ENCODE data around the gene CLOCK.
A peak's percentile ranks its signal among the peaks of the same experiment; 100 is the strongest.

The CLOCK gene

DNA sequence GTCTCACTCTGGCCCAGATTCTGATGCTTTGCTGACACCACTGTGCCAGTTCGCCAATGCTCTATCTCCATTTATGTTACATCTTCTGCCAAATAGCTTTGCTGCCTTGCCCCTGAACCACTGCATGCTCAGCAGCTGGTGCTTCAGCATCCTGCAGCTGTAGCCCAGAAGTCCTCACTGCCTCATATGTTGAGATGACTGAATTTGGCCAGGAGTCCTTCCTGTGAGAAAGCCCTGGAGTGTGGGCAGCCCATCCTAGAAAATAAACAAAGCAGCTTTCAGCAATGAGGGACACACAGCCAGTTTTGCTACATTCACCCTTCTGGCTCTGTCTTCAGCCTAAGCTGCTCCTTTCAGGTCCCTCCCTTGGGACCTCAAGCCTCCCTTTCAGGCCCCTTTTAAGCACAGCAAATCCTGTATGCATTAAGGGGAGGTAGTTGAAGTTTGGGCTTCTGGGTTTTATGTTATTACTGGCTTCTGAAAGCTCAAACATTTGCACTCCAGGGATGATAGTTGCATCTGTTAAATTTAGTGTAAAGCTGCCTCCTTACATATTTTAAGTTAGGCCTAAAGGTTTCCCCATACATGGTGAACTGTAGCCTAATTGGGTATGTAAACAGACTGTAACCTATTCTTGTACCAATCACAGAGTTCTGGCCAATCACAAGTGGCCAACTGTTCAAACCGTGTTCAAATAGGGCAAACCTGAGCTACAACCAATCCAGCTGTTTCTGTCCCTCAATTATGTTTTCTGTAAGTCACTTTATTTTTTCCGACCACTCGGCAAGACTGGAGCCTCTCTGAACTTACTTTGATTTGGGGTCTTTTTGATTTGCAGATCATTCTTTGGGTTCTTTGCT, 153.0 kb downstream of the CLOCK start:
- Histone ChIP-seq H3K4me1 (peaks cover 11% of the 10 kb centered on the region), H3K4me3 (no peak overlapping the region), H3K36me3 (replicated peaks) (peaks cover 7% of the 10 kb centered on the region), H3K9me3 (no peaks in the 10 kb centered on the region), H3K27me3 (ENCODE audit: low read depth) (no peaks in the 10 kb centered on the region)
- in situ Hi-C loops (cut with MboI; ENCODE audit: low sequenced_read_pairs), result no loop called here
- peak; percentile 31 to 40 for DNase-seq (ENCODE audit: low spot score in 2 of 2)

DNA sequence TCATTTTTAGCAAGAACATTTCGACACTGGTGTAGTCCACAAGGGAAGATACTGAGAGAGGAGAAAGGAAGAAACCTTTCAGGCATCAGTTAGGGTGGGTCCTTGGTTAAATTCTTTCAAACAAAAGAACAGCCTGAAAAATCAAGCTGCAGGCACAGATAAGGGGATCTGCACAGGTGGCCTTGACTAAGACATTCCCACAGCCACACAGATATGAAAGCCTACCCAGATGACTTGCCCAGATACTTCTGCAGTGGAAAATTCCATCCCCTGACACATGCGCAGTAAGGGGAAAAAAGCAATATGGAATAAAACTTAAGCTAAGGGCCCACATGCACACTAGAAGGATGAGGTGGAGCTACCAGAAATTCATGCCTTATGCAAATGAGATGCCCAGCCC, 159.9 kb downstream of the CLOCK start:
- no peak for DNase-seq (ENCODE audit: low spot score in 2 of 2)
- Histone ChIP-seq H3K4me1 (no peaks in the 10 kb centered on the region), H3K36me3 (replicated peaks) (no peaks in the 10 kb centered on the region), H3K27me3 (ENCODE audit: low read depth) (no peaks in the 10 kb centered on the region), H3K9me3 (no peaks in the 10 kb centered on the region), H3K4me3 (no peak overlapping the region)
- in situ Hi-C loops (cut with MboI; ENCODE audit: low sequenced_read_pairs), result no loop called here

DNA sequence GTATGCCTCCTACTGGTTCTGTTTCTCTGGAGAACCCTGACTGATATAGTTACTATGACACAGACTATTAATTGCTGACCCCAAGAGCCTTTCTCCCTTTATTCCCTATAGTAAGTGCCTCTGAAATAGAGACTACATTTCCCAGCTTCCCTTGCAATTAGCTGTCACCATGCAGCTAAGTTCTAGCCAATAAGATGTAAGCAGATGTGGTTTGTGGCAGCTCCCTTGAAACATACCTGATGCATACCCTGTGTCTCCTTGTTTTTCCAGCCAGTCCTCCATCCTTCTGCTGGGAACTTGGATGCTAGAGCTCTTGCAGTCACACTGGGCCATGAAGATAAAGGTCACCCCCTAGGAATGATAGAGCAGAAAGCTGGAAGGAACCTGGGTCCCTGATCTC, 160.6 kb downstream of the CLOCK start:
- in situ Hi-C loops (cut with MboI; ENCODE audit: low sequenced_read_pairs), result no loop called here
- no peak overlapping the region for H3K4me3 ChIP-seq
- H3K36me3 ChIP-seq (replicated peaks), result no peaks in the 10 kb centered on the region
- H3K27me3 ChIP-seq (ENCODE audit: low read depth), result no peaks in the 10 kb centered on the region
- H3K4me1 ChIP-seq, result no peaks in the 10 kb centered on the region
- DNase-seq (ENCODE audit: low spot score in 2 of 2), result peak in 1 of 2 experiments; percentile 25
- H3K9me3 ChIP-seq, result no peaks in the 10 kb centered on the region

DNA sequence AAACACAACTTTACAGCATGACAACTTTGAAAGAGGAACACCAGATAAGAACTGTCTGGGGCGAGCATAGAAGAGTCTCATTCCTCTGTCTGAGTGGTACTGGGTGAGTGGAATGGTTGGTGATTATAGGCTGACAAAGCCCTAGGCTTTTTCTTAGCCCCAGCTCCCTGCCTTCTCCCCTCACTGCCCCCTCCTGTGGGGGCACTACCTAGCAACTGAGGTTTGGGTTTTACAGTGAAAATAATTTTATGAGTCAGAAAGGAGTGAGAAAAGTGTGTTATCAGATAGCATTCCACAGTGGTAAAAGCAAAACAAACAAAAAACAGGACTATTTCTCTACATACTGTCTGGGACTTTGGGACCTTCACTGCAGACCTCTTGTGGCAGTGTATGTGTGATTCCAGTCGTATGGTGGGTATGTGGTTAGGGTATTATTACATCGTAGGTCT, 161.5 kb downstream of the CLOCK start:
- no peak for DNase-seq (ENCODE audit: low spot score in 2 of 2)
- Histone ChIP-seq H3K27me3 (ENCODE audit: low read depth) (no peaks in the 10 kb centered on the region), H3K4me1 (no peaks in the 10 kb centered on the region), H3K36me3 (replicated peaks) (no peaks in the 10 kb centered on the region), H3K4me3 (no peak overlapping the region), H3K9me3 (no peaks in the 10 kb centered on the region)
- in situ Hi-C loops (cut with MboI; ENCODE audit: low sequenced_read_pairs), result no loop called here

DNA sequence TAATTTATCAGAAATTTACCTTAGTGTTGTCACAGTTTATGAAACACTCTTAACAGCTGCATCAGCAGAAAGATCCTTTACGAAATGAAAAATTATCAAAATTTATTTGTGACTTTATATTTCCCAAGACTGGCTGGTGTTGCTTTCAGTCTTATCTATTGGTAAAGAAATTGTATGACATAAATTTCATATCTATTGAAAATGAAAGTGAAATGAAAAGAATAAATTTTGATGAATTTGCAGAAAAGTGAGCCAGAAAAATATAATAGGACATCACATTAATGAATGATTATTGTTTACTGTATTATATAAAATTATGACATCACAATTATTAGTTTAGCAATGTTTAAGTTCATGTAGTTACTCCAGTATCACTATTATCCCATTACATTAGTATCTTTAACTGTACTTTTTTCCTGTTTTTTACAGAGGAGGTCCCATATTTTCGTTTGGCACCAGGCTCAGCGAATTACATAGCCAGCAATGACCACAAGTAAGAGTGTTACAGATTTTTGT, 164.2 kb downstream of the CLOCK start:
- H3K27me3 ChIP-seq (ENCODE audit: low read depth), result no peaks in the 10 kb centered on the region
- in situ Hi-C loops (cut with MboI; ENCODE audit: low sequenced_read_pairs), result no loop called here
- no peak overlapping the region for H3K4me3 ChIP-seq
- H3K36me3 ChIP-seq (replicated peaks), result no peaks in the 10 kb centered on the region
- DNase-seq (ENCODE audit: low spot score in 2 of 2), result no peak
- no peaks in the 10 kb centered on the region for H3K9me3 ChIP-seq
- H3K4me1 ChIP-seq, result no peaks in the 10 kb centered on the region

DNA sequence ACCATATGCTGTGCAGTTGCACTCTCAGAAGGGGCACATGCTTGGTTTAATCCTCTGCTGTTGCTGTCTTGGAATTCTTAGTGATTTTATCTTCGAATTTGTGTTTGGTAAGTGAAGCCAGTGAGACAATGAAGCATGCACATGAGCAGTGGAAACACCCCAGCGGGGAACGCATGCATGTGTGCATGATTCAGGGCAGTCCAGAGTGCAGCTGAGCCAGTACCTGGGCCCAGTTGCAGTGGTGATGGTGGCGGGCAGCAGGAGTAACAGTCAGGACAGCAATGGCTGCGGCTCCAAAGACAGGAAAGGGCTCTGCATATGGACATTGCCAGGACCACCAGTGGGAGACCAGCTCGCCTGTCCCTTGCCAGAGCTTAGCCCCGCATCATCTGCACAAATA, 165.2 kb downstream of the CLOCK start:
- in situ Hi-C loops (cut with MboI; ENCODE audit: low sequenced_read_pairs), result no loop called here
- no peak for DNase-seq (ENCODE audit: low spot score in 2 of 2)

DNA sequence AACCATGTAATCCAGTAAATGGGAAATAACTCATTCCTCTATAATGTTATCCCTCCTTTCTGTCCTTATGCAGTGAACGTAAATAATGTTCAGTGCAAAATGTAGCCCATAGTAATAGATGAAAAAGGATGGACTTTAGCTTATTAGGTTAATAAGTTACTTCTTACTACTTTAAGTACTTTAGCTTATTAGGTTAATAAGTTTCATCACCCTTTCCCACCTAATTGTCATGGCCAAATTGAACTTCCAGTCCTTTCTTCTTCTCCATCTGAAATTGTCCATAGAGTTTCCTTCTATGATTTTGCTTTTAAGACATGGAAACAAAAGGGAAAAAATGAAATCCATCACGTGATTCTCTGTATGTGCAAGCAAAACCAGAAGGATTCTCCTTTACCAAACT, 166.1 kb downstream of the CLOCK start:
- H3K27me3 ChIP-seq (ENCODE audit: low read depth), result no peaks in the 10 kb centered on the region
- in situ Hi-C loops (cut with MboI; ENCODE audit: low sequenced_read_pairs), result no loop called here
- H3K4me3 ChIP-seq, result no peak overlapping the region
- no peaks in the 10 kb centered on the region for H3K36me3 ChIP-seq (replicated peaks)
- DNase-seq (ENCODE audit: low spot score in 2 of 2), result no peak
- no peaks in the 10 kb centered on the region for H3K9me3 ChIP-seq
- H3K4me1 ChIP-seq, result no peaks in the 10 kb centered on the region

More for the DNA sequence above, 165.2 kb downstream of the CLOCK start:
- no peaks in the 10 kb centered on the region for H3K4me1 ChIP-seq
- H3K36me3 ChIP-seq (replicated peaks), result no peaks in the 10 kb centered on the region
- H3K9me3 ChIP-seq, result no peaks in the 10 kb centered on the region
- H3K4me3 ChIP-seq, result no peak overlapping the region
- no peaks in the 10 kb centered on the region for H3K27me3 ChIP-seq (ENCODE audit: low read depth)

DNA sequence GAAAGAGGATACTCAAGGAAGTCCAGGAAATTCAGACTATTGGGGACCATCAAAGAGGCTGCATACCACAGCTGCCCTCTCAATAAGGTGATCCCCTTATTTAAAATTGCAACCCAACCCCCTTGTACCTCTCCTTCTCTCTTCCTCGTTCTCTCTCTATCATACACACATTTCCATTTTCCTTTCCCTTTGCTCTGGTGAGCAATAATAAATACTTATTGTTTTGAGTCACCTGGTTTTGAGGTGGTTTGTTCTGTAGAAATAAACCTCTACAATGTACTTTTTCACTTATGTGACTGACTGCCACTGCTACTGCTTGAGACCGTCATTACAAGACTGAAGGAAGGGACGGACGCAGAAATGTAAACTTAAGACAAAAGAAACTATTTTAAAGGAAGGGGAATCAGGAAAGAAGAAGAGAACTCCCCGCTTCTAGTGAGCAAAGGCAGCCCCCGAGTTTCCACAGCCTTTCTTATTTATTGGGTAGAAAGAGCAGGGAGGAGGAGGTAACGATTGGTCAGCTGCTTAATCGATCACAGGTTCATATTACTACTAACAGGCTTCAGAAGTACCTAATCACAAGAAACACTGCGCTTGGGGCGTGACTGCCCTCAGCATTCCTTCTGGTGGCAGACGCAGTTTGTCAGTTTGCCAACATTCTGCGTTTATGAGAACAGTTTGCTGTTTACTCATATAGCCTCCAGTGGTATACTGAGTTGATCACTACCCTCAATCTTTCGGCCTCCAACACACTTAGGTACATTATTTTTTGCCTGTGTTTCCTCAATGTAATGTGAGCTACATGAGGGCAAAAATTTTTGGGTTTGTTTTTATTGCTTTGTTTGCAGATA, 167.9 kb downstream of the CLOCK start:
- in situ Hi-C loops (cut with MboI; ENCODE audit: low sequenced_read_pairs), result no loop called here
- no peak for DNase-seq (ENCODE audit: low spot score in 2 of 2)
- Histone ChIP-seq H3K36me3 (replicated peaks) (no peaks in the 10 kb centered on the region), H3K4me1 (no peaks in the 10 kb centered on the region), H3K9me3 (no peaks in the 10 kb centered on the region), H3K4me3 (no peak overlapping the region), H3K27me3 (ENCODE audit: low read depth) (no peaks in the 10 kb centered on the region)
